Neuronal stem cell (in vitro differentiated cells): ENCODE measurements around the gene TRAP1.

ENCODE experiments used
- DNase-seq: peaks from one replicate; pipeline ENCODE4 v3.0.0-alpha.2; 2013; ENCODE audit warnings: low spot score
- H2AFZ ChIP-seq: one replicate; pipeline ENCODE4 v1.6.1; 2013; ENCODE audit warnings: mild to moderate bottlenecking, low read length, inconsistent platforms
- H2AK5ac ChIP-seq: 2 replicates; pipeline ENCODE4 v1.6.1; 2013; ENCODE audit warnings: low read depth, mild to moderate bottlenecking, inconsistent platforms, low read length, moderate library complexity, mixed read lengths
- H2BK120ac ChIP-seq: 2 replicates; pipeline ENCODE4 v1.6.1; 2013; ENCODE audit warnings: low read depth, mild to moderate bottlenecking, inconsistent platforms, low read length, moderate library complexity, mixed read lengths
- H2BK12ac ChIP-seq: one replicate; pipeline ENCODE4 v1.6.1; 2013; ENCODE audit warnings: low read length, inconsistent platforms
- H2BK15ac ChIP-seq: 2 replicates; pipeline ENCODE4 v1.6.1; 2013; ENCODE audit warnings: mild to moderate bottlenecking, low read length, inconsistent platforms, mixed read lengths
- H2BK5ac ChIP-seq: one replicate; pipeline ENCODE4 v1.6.1; 2013; ENCODE audit warnings: inconsistent platforms, mild to moderate bottlenecking, low read length, moderate library complexity
- H3K14ac ChIP-seq: one replicate; pipeline ENCODE4 v1.6.1; 2013; ENCODE audit warnings: low read length, inconsistent platforms
- H3K18ac ChIP-seq: 2 replicates; pipeline ENCODE4 v1.6.1; 2013; ENCODE audit warnings: low read length, inconsistent platforms
- H3K23ac ChIP-seq: 2 replicates; pipeline ENCODE4 v1.6.1; 2013; ENCODE audit warnings: low read depth, mild to moderate bottlenecking, mixed read lengths, low read length, inconsistent platforms; ENCODE audit not compliant: poor library complexity
- H3K27ac ChIP-seq: replicated peaks from 3 replicates; pipeline ENCODE4 v1.5.1; 2013; ENCODE audit warnings: low read length, inconsistent platforms
- H3K27me3 ChIP-seq, 3 experiments: 2 replicates each; pipeline ENCODE4 v1.6.1; 2013; ENCODE audit warnings: low read length in 3 of 3, mild to moderate bottlenecking in 2 of 3, inconsistent platforms in 1 of 3, low read depth in 1 of 3, mixed read lengths in 1 of 3, moderate library complexity in 1 of 3; ENCODE audit not compliant: control insufficient read depth in 3 of 3, insufficient read depth in 3 of 3
- H3K36me3 ChIP-seq, 2 donors: replicated peaks in 1 of 2; 2 replicates each; pipeline ENCODE4 v1.6.1; 2013; ENCODE audit warnings: low read length in 2 of 2; ENCODE audit not compliant: control insufficient read depth in 2 of 2, insufficient read depth in 2 of 2
- H3K4ac ChIP-seq: 2 replicates; pipeline ENCODE4 v1.6.1; 2013; ENCODE audit warnings: inconsistent platforms, mild to moderate bottlenecking, low read length, moderate library complexity
- H3K4me1 ChIP-seq, 2 donors: 1 replicate in 1 of 2; 2 replicates in 1 of 2; pipeline ENCODE4 v1.6.1; 2013; ENCODE audit warnings: low read length in 2 of 2, low read depth in 1 of 2; ENCODE audit not compliant: control insufficient read depth in 2 of 2, insufficient read depth in 1 of 2
- H3K4me2 ChIP-seq: one replicate; pipeline ENCODE4 v1.6.1; 2013; ENCODE audit warnings: mild to moderate bottlenecking, low read length, inconsistent platforms; ENCODE audit not compliant: insufficient read depth, poor library complexity, severe bottlenecking
- H3K4me3 ChIP-seq, 2 donors: 2 replicates each; pipeline ENCODE4 v1.5.1; 2013; ENCODE audit warnings: low read length in 2 of 2, mild to moderate bottlenecking in 2 of 2, inconsistent platforms in 1 of 2, moderate library complexity in 1 of 2
- H3K79me1 ChIP-seq: one replicate; pipeline ENCODE4 v1.6.1; 2013; ENCODE audit warnings: low read depth, mild to moderate bottlenecking, inconsistent platforms, low read length, moderate library complexity
- H3K9ac ChIP-seq: one replicate; pipeline ENCODE4 v1.6.1; 2013; ENCODE audit warnings: mild to moderate bottlenecking, low read depth, low read length, inconsistent platforms; ENCODE audit not compliant: poor library complexity
- H3K9me3 ChIP-seq, 2 donors: replicated peaks in 1 of 2; 2 replicates each; pipeline versions ENCODE3 to v1.6.1; 2013; ENCODE audit warnings: low read length in 2 of 2, mild to moderate bottlenecking in 2 of 2, inconsistent platforms in 1 of 2, low read depth in 1 of 2, mixed read lengths in 1 of 2, moderate library complexity in 1 of 2; ENCODE audit not compliant: control insufficient read depth in 2 of 2, insufficient read depth in 1 of 2
- H4K8ac ChIP-seq: one replicate; pipeline ENCODE4 v1.6.1; 2013; ENCODE audit warnings: low read depth, mild to moderate bottlenecking, inconsistent platforms, low read length, moderate library complexity
- H4K91ac ChIP-seq: one replicate; pipeline ENCODE4 v1.6.1; 2013; ENCODE audit warnings: low read length, low read depth, mild to moderate bottlenecking, inconsistent platforms; ENCODE audit not compliant: poor library complexity
- WGBS, 2 donors: extraction: QIAGEN DNeasy Blood & Tissue Kit; methylation state at CpG; one replicate each; pipeline ENCODE4 v1.1.7; 2013; ENCODE audit warnings: missing lambda C conversion rate in 2 of 2, mixed read lengths in 1 of 2; ENCODE audit not compliant: insufficient read length in 2 of 2, insufficient replicate concordance in 1 of 2; ENCODE audit errors: extremely low coverage in 2 of 2; 5-methylcytosine and 5-hydroxymethylcytosine counted together

Gene TRAP1

GRCh38 chr16:3646348-3646920 is 70.9 kb downstream of the TRAP1 start:
- peak overlapping the region; percentile 86 for H3K27ac ChIP-seq
- H4K8ac ChIP-seq = no peak overlapping the region
- no peak for DNase-seq

GRCh38 chr16:3645504-3646347 is 71.6 kb downstream of the TRAP1 start:
- Histone ChIP-seq H3K27me3 (no peaks in the 10 kb centered on the region), H3K4me2 (peak overlapping the region; percentile 43), H3K4me1 (peaks cover 16 to 20% of the 10 kb centered on the region in 2 donors), H2BK12ac (no peak overlapping the region), H4K8ac (no peak overlapping the region), H3K79me1 (no peaks in the 10 kb centered on the region), H3K36me3 (peaks cover 4 to 15% of the 10 kb centered on the region in 2 donors), H3K9ac (peak overlapping the region; percentile 30), H3K27ac (peak overlapping the region; percentile 86), H3K9me3 (peaks cover 0 to 2% of the 10 kb centered on the region in 2 donors), H2BK5ac (peak overlapping the region; percentile 83), H4K91ac (no peak overlapping the region), H3K4me3 (peak overlapping the region in 1 of 2 donors; percentile 19), H2AFZ (peak overlapping the region; percentile 90), H3K23ac (peak overlapping the region; percentile 61), H3K14ac (peak overlapping the region; percentile 57), H2AK5ac (peak overlapping the region; percentile 82), H3K4ac (peak overlapping the region; percentile 54), H2BK120ac (no peak overlapping the region), H2BK15ac (peak overlapping the region; percentile 92), H3K18ac (peak overlapping the region; percentile 95)
- peak; percentile 54 for DNase-seq
- no CpG with 5 or more reads among the region's 19 CpGs for WGBS, 2 donors

More at GRCh38 chr16:3646348-3646920, 70.9 kb downstream of the TRAP1 start:
- Histone ChIP-seq H3K4ac (no peak overlapping the region), H3K23ac (no peak overlapping the region), H3K36me3 (peaks cover 3 to 15% of the 10 kb centered on the region in 2 donors), H3K14ac (no peak overlapping the region), H3K18ac (peak overlapping the region; percentile 50), H3K9ac (no peak overlapping the region), H4K91ac (no peak overlapping the region), H3K9me3 (peaks cover 0 to 2% of the 10 kb centered on the region in 2 donors), H2AK5ac (peak overlapping the region; percentile 82), H3K27me3 (no peaks in the 10 kb centered on the region), H3K4me2 (no peak overlapping the region), H2BK5ac (peak overlapping the region; percentile 83), H3K4me3 (no peak overlapping the region), H2BK15ac (peak overlapping the region; percentile 92), H2BK120ac (no peak overlapping the region), H2AFZ (peak overlapping the region; percentile 90), H3K79me1 (no peaks in the 10 kb centered on the region), H3K4me1 (peaks cover 16 to 20% of the 10 kb centered on the region in 2 donors), H2BK12ac (no peak overlapping the region)
- WGBS, 2 donors = no CpG with 5 or more reads among the region's 15 CpGs

GRCh38 chr16:3645108-3645503 is 72.2 kb downstream of the TRAP1 start:
- H3K79me1 ChIP-seq = no peaks in the 10 kb centered on the region
- H3K23ac ChIP-seq = no peak overlapping the region
- H3K27ac ChIP-seq = peak overlapping the region; percentile 86
- H3K9me3 ChIP-seq = peaks cover 0 to 2% of the 10 kb centered on the region in 2 donors
- no CpG with 5 or more reads among the region's 6 CpGs for WGBS, 2 donors
- no peak overlapping the region for H4K91ac ChIP-seq
- H2AK5ac ChIP-seq = peak overlapping the region; percentile 82
- no peak overlapping the region for H2BK12ac ChIP-seq
- no peak overlapping the region for H3K4ac ChIP-seq
- peak overlapping the region; percentile 83 for H2BK5ac ChIP-seq
- H3K4me1 ChIP-seq = peaks cover 16 to 20% of the 10 kb centered on the region in 2 donors
- peak overlapping the region; percentile 43 for H3K4me2 ChIP-seq
- DNase-seq = no peak
- no peak overlapping the region for H2BK120ac ChIP-seq
- peak overlapping the region; percentile 95 for H3K18ac ChIP-seq
- peak overlapping the region in 1 of 2 donors; percentile 19 for H3K4me3 ChIP-seq
- no peak overlapping the region for H3K9ac ChIP-seq
- H4K8ac ChIP-seq = no peak overlapping the region
- H3K36me3 ChIP-seq = peaks cover 4 to 11% of the 10 kb centered on the region in 2 donors
- H3K27me3 ChIP-seq = no peaks in the 10 kb centered on the region
- H2BK15ac ChIP-seq = peak overlapping the region; percentile 92
- no peak overlapping the region for H3K14ac ChIP-seq
- peak overlapping the region; percentile 90 for H2AFZ ChIP-seq
